Stimulated activated naive CD4-positive, alpha-beta T cell treated with Interleukin-2 at 50 U/mL for 16 hours (primary cell): Measurements from ENCODE around the gene DPH5.

Experiments used
- DNase-seq: peaks from one replicate; lab custom pipeline; 2025; lab: John Stamatoyannopoulos, UW

The DPH5 gene

DNA sequence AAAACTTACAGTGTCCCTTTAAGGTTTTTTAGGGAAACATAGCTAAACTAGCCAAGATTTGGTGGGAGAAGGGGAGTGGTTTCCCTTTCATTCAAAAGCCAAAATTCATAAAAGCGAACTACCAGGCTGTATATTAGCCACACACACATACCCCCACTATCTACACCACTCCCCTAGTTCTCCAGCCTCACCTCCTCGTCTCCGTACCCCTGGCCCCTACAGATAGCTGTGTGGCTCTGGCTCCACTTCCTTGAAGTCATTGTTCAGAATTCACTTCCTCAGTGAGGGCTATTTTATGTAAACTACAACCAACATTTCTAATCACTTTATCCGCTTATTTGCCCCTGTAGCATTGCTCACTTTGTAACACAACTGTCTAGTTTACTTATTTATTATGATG lies 5.3 kb upstream of the DPH5 start:
- no peak for DNase-seq

DNA sequence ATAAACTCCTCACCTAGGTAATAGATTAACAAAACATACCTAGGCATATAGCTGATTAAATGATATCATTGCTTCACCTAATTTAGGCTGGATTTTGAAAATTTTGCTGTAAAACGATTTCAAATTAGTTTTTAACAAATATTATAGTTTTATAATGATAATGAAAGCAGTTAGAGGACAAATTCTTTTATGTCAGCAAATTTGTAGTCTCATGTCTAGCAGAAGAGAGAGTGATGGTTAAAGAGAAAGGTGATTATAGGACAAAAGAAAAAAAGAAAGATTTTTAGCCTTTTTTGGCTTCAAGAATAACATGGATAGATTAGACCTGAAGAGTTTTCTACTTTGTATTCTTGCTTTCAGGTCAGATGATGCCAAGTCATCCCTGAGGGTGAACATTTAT lies 3.6 kb upstream of the DPH5 start:
- DNase-seq: no peak

DNA sequence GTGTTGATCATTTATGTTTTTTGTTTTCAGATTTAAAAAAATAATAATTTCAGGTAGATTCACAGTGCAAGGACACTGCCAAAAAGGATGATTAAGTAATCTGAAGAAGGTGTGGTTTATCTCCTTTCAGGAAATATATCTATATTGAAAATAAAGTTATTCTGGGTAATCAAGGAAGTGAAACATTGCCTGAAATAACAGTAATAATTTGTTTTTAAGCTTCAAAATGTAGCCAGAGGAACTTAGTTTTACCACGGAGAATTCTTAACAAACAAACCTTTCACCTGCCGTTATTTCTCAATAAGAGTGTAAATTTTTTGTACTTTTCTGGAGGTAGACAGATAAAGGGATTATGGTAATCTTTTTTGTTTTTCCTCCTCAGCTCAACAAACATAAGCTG lies 2.9 kb upstream of the DPH5 start:
- no peak for DNase-seq

DNA sequence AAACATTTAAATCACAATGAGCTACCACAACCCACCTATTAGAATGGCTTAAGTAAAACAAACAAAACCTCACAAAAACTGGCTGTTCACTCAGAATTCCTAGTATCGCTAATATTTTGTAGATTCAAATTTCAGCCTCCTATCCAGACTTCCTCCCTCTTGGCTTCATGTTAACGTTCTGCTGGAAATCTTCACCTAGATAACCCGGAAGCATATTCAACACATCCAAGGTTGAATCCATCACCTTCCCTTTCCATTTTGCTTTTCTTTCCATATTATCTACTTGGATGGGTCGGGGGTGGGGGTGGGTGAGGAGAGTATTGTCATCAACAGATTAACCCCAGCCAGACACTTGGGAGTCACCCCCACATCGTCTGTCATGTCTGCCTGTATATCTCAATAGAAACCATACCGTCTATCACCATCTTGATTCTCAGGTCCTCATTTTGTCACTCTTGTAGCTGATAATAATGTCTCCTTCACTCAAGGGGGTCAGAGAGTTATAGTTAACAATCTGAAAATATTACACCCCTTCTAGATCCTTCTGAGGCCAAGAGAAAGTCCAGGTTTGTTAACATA lies 1.7 kb upstream of the DPH5 start:
- DNase-seq: no peak

- no peak for DNase-seq
Observed at GRCh38 chr1:101026430-101026788, 825 bp upstream of the DPH5 start.

DNA sequence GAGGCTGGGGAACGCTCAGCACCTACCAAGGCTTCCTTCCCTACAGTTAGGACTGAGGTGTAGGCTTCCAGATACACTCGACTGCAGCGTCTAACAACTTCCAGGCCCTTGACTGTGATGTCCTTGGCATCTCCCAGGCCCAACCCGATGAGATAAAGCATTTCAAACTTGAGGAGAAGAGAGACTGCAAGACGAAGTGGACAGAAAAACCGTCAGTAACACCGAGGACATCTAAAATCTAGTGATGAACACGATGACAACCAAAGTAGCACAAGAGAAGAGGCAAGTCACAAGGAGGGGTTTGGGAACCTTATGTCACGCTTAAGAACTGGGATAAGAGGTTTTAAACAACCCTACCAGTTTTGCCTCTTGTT lies 314 bp downstream of the DPH5 start:
- no peak for DNase-seq

GRCh38 chr1:101022294-101022693 lies 3.3 kb downstream of the DPH5 start:
- no peak for DNase-seq

DNA sequence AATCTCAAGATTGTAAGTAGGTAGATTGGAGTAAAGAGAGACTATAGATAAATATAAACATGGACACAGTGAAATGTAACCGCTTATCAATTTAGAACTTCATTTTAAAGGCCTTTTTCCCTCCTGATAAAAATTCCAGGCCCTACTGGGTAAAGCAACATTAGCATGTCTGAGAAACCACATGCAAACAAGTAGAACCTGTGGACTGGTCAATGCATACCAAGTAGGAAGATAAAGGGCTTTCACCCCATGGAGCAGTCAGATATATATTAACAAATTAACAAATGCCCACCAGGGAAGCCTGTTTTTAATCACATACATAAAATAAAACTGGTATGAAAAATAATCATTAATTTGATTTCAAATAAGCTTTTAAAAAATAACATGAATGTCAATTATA lies 8.1 kb downstream of the DPH5 start:
- DNase-seq: no peak

DNA sequence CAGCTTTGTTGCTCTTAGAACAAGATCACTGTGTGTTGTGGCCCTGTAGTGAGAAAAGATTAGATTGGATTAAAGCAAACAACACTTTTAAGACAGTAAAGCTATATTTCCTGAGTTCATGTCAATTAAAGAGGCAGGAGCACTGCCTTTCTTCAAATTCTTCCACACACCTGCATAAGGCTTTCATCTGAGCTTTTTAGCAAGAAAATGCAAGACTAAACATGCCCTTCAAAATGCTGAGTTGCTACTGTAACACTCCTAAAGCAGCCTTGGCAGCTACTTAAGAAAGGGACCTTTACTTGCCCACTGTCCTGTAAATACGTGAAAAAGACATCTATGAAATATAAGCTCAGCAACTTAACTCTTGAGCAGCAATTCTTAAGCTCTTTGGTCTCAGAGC lies 11.8 kb downstream of the DPH5 start:
- no peak for DNase-seq

- no peak for DNase-seq
Observed at GRCh38 chr1:101008229-101008834, 17.3 kb downstream of the DPH5 start.

DNA sequence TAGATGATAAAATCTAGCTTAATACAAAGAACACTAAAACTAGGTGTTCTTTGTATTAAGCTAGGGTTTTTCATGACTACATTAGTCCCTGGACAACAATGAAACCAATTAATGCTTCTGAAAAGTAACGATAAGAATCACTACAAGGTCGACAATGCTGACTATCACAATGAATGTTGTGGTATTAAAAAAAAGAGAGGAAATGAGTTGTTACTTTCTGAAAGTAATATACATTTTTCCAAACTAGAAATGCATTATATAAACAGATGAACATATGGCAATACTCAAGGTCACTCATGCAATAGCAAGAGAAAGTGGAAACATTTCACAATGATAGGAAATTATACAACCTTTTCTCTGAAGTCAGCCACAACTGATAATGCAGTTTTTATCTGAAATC lies 19.0 kb downstream of the DPH5 start:
- no peak for DNase-seq

DNA sequence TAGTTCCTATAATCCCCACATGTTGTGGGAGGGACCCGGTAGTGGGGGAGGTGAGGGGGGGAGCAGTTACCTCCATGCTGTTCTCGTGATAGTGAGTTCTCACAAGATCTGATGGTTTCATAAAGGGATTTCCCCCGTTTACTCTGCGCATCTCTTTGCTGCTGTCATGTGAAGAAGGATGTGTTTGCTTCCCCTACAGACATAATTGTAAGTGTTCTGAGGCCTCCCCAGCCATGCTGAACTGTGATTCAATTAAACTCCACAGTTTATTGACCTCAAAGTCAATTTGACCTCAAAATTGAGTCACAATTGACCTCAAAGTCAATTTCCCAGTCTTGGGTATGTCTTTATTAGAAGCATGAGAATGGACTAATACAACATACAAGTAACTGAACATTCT lies 19.7 kb downstream of the DPH5 start:
- DNase-seq: no peak

DNA sequence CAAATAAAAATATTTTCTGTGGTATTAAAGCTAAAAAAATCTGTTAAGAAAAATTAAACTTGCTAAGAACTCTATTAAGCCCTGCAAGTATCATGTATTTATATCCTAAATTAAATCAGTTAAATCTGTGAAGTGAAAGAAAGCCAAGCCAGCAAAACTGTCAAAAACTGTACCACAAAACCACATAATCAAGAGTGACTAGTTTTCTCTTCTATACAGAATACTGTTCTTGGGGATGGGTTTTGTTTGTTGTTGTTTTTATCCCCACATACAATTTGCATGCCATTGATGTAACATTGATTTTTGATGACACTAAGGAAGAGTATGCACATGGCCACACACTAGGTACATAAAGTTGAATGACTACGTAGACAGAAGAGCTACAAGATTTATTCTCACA lies 20.4 kb downstream of the DPH5 start:
- DNase-seq: no peak

- DNase-seq: no peak
Observed at GRCh38 chr1:101004670-101005069, 20.9 kb downstream of the DPH5 start.

- no peak for DNase-seq
Observed at GRCh38 chr1:101004061-101004460, 21.5 kb downstream of the DPH5 start.

DNA sequence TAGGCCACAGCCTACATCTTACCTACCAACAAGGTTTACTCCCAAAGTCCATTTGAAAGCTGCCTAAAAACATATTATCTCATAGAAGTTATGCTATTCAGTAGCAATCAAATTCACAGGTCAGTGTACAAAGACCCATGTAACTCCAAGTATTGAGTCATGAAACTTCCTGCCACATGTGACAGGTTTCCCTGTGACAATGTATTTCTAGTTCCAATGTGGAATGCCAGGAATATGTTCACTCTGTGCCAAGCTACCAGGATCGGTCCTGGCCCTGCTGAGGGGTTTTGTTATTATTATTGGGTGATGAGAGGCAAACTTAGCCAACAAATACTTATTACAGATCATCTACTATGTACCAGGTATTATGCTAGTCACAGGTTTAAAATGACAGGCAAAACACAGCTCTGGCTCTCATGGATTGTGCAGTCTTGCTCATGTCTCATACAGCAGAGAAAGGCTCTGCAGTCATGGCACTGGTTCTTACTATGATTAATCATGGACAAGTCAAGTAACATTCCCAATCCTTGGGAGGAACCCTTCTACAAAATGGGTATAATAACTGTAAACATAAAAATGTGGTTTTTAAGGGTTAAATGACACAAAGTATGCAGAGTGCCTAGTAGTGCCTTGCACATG lies 22.5 kb downstream of the DPH5 start:
- DNase-seq: no peak

- no peak for DNase-seq
Observed at GRCh38 chr1:101002551-101002950, 23.0 kb downstream of the DPH5 start.

- DNase-seq: no peak
Observed at GRCh38 chr1:101000131-101000873, 25.3 kb downstream of the DPH5 start.

GRCh38 chr1:100998426-100998825 lies 27.2 kb downstream of the DPH5 start:
- DNase-seq: no peak

GRCh38 chr1:100995198-100995988 lies 30.2 kb downstream of the DPH5 start:
- DNase-seq: no peak

DNA sequence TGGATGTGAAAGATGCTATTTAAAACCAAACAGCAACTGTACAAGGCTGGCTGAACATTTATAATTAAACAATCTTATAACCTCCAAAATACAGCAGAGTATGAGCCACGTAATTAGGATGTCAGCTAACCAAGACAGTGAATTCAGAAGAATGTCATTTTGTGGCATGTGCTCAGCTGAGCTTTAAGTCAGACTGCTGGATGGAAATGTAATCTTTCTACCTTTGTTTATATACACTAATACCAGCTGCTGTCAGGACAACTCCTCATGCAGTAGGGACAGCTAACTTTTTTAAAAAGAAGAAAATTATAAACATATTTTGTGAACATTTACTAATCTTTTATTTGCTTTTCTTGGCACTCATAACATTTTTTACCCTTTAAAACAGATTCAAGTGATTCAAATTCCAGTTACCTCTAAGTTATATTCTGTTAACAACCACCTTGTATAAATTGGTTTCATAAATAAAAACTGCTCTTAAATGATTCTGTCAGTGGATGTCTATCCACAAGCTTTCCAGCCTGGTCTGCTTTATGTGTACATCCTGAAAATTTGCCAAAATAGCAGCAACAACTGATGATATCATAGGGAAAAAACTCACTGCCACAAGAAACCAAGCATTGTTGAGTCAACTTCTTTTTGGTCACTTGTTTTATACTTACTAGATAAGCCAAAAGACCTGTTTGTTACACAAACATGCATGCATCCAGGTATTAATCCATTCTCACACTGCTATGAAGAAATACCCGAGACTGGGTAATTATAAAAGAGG lies 36.1 kb downstream of the DPH5 start:
- DNase-seq: no peak

- no peak for DNase-seq
Observed at GRCh38 chr1:100988121-100988520, 37.5 kb downstream of the DPH5 start.
